ENCODE results near the gene CNGB1.

GRCh38 chr16:57888128-57888527, 82.8 kb downstream of the CNGB1 start:
- TF ChIP-seq POLR2A (IDR thresholded peaks at IDR 0.05; ENCODE audit: low read length) (no peak), EP300 (IDR thresholded peaks at IDR 0.05) (no peak), RAD21 (conservative IDR thresholded peaks at IDR 0.05 in 1 of 2, IDR thresholded peaks at IDR 0.05 in 1 of 2) (no peak), JUN (IDR thresholded peaks at IDR 0.05) (no peak), KDM5A (IDR thresholded peaks at IDR 0.05) (no peak)
- TF ChIP-seq, protein P1, sequence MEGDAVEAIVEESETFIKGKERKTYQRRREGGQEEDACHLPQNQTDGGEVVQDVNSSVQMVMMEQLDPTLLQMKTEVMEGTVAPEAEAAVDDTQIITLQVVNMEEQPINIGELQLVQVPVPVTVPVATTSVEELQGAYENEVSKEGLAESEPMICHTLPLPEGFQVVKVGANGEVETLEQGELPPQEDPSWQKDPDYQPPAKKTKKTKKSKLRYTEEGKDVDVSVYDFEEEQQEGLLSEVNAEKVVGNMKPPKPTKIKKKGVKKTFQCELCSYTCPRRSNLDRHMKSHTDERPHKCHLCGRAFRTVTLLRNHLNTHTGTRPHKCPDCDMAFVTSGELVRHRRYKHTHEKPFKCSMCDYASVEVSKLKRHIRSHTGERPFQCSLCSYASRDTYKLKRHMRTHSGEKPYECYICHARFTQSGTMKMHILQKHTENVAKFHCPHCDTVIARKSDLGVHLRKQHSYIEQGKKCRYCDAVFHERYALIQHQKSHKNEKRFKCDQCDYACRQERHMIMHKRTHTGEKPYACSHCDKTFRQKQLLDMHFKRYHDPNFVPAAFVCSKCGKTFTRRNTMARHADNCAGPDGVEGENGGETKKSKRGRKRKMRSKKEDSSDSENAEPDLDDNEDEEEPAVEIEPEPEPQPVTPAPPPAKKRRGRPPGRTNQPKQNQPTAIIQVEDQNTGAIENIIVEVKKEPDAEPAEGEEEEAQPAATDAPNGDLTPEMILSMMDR (IDR thresholded peaks at IDR 0.05) = no peak
- TF ChIP-seq, protein P2, sequence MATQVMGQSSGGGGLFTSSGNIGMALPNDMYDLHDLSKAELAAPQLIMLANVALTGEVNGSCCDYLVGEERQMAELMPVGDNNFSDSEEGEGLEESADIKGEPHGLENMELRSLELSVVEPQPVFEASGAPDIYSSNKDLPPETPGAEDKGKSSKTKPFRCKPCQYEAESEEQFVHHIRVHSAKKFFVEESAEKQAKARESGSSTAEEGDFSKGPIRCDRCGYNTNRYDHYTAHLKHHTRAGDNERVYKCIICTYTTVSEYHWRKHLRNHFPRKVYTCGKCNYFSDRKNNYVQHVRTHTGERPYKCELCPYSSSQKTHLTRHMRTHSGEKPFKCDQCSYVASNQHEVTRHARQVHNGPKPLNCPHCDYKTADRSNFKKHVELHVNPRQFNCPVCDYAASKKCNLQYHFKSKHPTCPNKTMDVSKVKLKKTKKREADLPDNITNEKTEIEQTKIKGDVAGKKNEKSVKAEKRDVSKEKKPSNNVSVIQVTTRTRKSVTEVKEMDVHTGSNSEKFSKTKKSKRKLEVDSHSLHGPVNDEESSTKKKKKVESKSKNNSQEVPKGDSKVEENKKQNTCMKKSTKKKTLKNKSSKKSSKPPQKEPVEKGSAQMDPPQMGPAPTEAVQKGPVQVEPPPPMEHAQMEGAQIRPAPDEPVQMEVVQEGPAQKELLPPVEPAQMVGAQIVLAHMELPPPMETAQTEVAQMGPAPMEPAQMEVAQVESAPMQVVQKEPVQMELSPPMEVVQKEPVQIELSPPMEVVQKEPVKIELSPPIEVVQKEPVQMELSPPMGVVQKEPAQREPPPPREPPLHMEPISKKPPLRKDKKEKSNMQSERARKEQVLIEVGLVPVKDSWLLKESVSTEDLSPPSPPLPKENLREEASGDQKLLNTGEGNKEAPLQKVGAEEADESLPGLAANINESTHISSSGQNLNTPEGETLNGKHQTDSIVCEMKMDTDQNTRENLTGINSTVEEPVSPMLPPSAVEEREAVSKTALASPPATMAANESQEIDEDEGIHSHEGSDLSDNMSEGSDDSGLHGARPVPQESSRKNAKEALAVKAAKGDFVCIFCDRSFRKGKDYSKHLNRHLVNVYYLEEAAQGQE (IDR thresholded peaks at IDR 0.05) = no peak
